ENCODE results near the gene ATRNL1.
"Not testable (repeated sequence)": the region's sequence is repeated elsewhere in the genome, so short reads cannot be mapped to it uniquely, and the experiment has no call there.

The ATRNL1 gene

GRCh38 chr10:115660391-115660790 lies 567.2 kb downstream of the ATRNL1 start:
- Histone ChIP-seq H3K9me3 (no peaks in the 10 kb centered on the region), H3K27me3 (ENCODE audit: low read depth) (no peaks in the 10 kb centered on the region), H3K4me3 (no peak overlapping the region), H3K36me3 (replicated peaks) (no peaks in the 10 kb centered on the region), H3K4me1 (no peaks in the 10 kb centered on the region)
- in situ Hi-C loops (cut with MboI; ENCODE audit: low sequenced_read_pairs), result no loop called here
- DNase-seq (ENCODE audit: low spot score in 2 of 2), result no peak

- Histone ChIP-seq H3K4me3 (no peak overlapping the region), H3K4me1 (no peaks in the 10 kb centered on the region), H3K9me3 (no peaks in the 10 kb centered on the region), H3K27me3 (ENCODE audit: low read depth) (no peaks in the 10 kb centered on the region), H3K36me3 (replicated peaks) (no peaks in the 10 kb centered on the region)
- DNase-seq (ENCODE audit: low spot score in 2 of 2), result no peak
- in situ Hi-C loops (cut with MboI; ENCODE audit: low sequenced_read_pairs), result no loop called here
These were observed 569.3 kb downstream of the ATRNL1 start for GRCh38 chr10:115662422-115662821.

DNA sequence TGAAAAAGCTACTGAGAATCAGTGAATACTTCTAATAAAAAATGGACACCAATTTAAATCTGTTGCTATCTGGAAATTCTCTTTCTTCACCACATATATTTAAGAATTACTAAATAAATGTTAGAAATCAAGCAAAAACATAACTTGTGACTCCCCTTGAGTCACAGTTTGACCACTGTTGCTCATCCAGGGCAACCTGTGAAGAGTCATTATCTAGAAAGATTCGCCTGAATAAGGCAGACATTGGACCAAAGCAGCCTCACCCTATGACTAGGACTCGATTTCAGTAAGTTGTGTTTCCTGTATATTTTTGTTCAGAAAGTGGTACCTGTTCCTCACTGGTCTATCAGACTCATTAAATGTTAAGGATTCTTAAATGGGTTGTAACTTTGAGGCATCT lies 572.4 kb downstream of the ATRNL1 start:
- Histone ChIP-seq H3K4me1 (no peaks in the 10 kb centered on the region), H3K27me3 (ENCODE audit: low read depth) (no peaks in the 10 kb centered on the region), H3K9me3 (no peaks in the 10 kb centered on the region), H3K4me3 (no peak overlapping the region), H3K36me3 (replicated peaks) (no peaks in the 10 kb centered on the region)
- in situ Hi-C loops (cut with MboI; ENCODE audit: low sequenced_read_pairs), result no loop called here
- no peak for DNase-seq (ENCODE audit: low spot score in 2 of 2)

- no peak overlapping the region for H3K4me3 ChIP-seq
- no peaks in the 10 kb centered on the region for H3K36me3 ChIP-seq (replicated peaks)
- in situ Hi-C loops (cut with MboI; ENCODE audit: low sequenced_read_pairs), result no loop called here
- H3K9me3 ChIP-seq, result no peaks in the 10 kb centered on the region
- DNase-seq (ENCODE audit: low spot score in 2 of 2), result no peak
- 0 out of 2 replicates have a peak, but pooled peaks cover 3% of the 10 kb centered on the region for H3K27me3 ChIP-seq (ENCODE audit: low read depth)
- no peaks in the 10 kb centered on the region for H3K4me1 ChIP-seq
These were observed 581.3 kb downstream of the ATRNL1 start for GRCh38 chr10:115674496-115674895.

DNA sequence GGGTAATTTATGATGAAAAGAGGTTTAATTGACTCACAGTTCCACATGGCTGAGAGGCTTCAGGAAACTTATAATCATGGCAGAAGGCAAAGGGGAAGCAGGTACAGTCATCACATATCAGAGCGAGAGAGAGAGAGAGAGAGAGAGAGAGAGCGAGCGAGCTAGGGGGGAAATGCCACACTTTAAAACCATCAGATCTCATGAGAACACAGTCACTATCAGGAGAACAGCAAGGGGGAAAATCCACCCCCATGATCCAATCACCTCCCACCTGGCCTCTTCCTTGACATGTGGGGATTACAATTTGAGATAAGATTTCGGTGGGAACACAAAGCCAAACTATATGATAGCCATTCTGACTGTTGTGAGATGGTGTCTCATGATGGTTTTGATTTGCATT lies 603.6 kb downstream of the ATRNL1 start:
- in situ Hi-C loops (cut with MboI; ENCODE audit: low sequenced_read_pairs), result no loop called here
- Histone ChIP-seq H3K9me3 (no peaks in the 10 kb centered on the region), H3K4me3 (no peak overlapping the region), H3K4me1 (no peaks in the 10 kb centered on the region), H3K36me3 (replicated peaks) (no peaks in the 10 kb centered on the region), H3K27me3 (ENCODE audit: low read depth) (peaks cover 3% of the 10 kb centered on the region; the same call in 1 of the 2 replicates)
- DNase-seq (ENCODE audit: low spot score in 2 of 2), result no peak

GRCh38 chr10:115706026-115706425 lies 612.9 kb downstream of the ATRNL1 start:
- Histone ChIP-seq H3K36me3 (replicated peaks) (no peaks in the 10 kb centered on the region), H3K27me3 (ENCODE audit: low read depth) (no peaks in the 10 kb centered on the region), H3K4me3 (no peak overlapping the region), H3K4me1 (no peaks in the 10 kb centered on the region), H3K9me3 (no peaks in the 10 kb centered on the region)
- in situ Hi-C loops (cut with MboI; ENCODE audit: low sequenced_read_pairs), result no loop called here
- DNase-seq (ENCODE audit: low spot score in 2 of 2), result no peak

DNA sequence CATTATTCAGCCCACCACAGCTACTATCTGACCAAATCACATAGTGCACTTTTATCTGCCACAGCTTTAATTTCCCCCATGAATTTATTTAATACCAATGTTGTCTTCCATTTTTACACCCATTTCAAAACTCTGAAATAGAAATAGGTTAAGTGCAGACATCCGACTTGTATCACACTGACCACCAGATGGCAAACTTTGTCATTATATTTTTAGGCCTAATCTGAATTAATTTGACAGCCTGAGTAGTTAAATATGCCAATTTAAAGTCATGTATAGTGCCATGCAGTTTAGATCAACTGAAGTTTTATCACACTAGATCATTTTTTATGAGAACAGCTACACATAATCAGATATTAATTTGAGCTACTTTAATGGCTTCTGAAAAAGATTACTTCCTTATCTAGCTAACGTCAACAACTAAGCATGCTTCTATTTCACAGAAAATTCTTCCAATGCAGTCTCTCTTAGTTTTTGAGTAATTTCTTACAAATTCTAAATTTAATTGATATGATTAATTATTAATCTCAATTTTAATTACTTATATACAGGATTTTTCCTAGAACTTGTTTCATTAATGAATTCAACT lies 613.4 kb downstream of the ATRNL1 start:
- DNase-seq (ENCODE audit: low spot score in 2 of 2), result peak; percentile 2 to 10
- no peak overlapping the region for H3K4me3 ChIP-seq
- no peaks in the 10 kb centered on the region for H3K4me1 ChIP-seq
- H3K9me3 ChIP-seq, result no peaks in the 10 kb centered on the region
- H3K27me3 ChIP-seq (ENCODE audit: low read depth), result no peaks in the 10 kb centered on the region
- H3K36me3 ChIP-seq (replicated peaks), result no peaks in the 10 kb centered on the region
- in situ Hi-C loops (cut with MboI; ENCODE audit: low sequenced_read_pairs), result no loop called here

DNA sequence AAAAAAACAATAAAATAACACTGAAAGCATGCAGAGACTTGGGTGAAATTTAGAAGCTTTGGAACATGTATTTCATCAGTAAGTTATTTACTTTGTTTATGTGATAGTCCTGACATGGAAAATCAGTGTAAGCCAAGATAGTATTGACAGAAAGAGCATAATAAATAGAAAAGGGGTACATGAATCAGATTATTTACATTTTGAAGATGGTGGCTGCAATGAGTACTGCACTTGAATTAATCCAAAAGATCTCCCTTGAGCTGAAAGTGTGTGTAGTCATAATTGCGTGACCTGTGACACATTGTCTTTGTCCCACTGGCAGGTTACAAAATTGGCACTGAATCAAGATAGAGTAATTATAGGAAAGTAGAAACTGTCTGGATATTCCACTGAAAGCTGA lies 617.0 kb downstream of the ATRNL1 start:
- H3K36me3 ChIP-seq (replicated peaks), result no peaks in the 10 kb centered on the region
- in situ Hi-C loops (cut with MboI; ENCODE audit: low sequenced_read_pairs), result no loop called here
- no peaks in the 10 kb centered on the region for H3K27me3 ChIP-seq (ENCODE audit: low read depth)
- H3K9me3 ChIP-seq, result no peaks in the 10 kb centered on the region
- no peak overlapping the region for H3K4me3 ChIP-seq
- H3K4me1 ChIP-seq, result no peaks in the 10 kb centered on the region
- no peak for DNase-seq (ENCODE audit: low spot score in 2 of 2)

- Histone ChIP-seq H3K36me3 (replicated peaks) (no peaks in the 10 kb centered on the region), H3K4me1 (no peaks in the 10 kb centered on the region)
- in situ Hi-C loops (cut with MboI; ENCODE audit: low sequenced_read_pairs), result no loop called here
These were observed 618.1 kb downstream of the ATRNL1 start for GRCh38 chr10:115711306-115711705.

DNA sequence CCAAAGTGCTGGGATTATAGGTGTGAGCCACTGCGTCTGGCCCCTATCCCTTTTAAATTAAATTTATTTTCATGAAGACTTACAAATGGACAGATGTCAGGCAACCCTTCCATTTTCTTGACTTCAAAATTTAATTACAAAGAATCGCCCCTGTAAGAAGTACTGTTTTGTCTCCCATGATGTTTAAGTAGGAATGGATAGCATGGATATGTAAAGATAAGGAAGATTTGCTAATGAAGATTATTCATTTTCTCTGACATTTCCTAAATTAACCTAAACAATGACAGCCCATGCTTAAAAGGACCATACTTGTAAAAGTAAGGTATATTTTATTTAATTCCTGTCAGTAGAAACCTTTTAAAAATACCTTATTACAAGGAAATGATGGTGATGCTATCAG lies 627.0 kb downstream of the ATRNL1 start:
- Histone ChIP-seq H3K4me3 (no peak overlapping the region), H3K36me3 (replicated peaks) (no peaks in the 10 kb centered on the region), H3K4me1 (no peaks in the 10 kb centered on the region), H3K9me3 (no peaks in the 10 kb centered on the region), H3K27me3 (ENCODE audit: low read depth) (no peaks in the 10 kb centered on the region)
- no peak for DNase-seq (ENCODE audit: low spot score in 2 of 2)
- in situ Hi-C loops (cut with MboI; ENCODE audit: low sequenced_read_pairs), result no loop called here

More at GRCh38 chr10:115711306-115711705, 618.1 kb downstream of the ATRNL1 start:
- Histone ChIP-seq H3K27me3 (ENCODE audit: low read depth) (no peaks in the 10 kb centered on the region), H3K9me3 (no peaks in the 10 kb centered on the region), H3K4me3 (no peak overlapping the region)
- DNase-seq (ENCODE audit: low spot score in 2 of 2), result no peak

GRCh38 chr10:115727129-115727528 lies 634.0 kb downstream of the ATRNL1 start:
- in situ Hi-C loops (cut with MboI; ENCODE audit: low sequenced_read_pairs), result no loop called here
- no peak for DNase-seq (ENCODE audit: low spot score in 2 of 2)
- no peak overlapping the region for H3K4me3 ChIP-seq
- no peaks in the 10 kb centered on the region for H3K9me3 ChIP-seq
- no peaks in the 10 kb centered on the region for H3K27me3 ChIP-seq (ENCODE audit: low read depth)
- H3K36me3 ChIP-seq (replicated peaks), result no peaks in the 10 kb centered on the region
- H3K4me1 ChIP-seq, result no peaks in the 10 kb centered on the region

GRCh38 chr10:115744089-115744488 lies 650.9 kb downstream of the ATRNL1 start:
- H3K27me3 ChIP-seq (ENCODE audit: low read depth), result no peaks in the 10 kb centered on the region; the same call in 1 of the 2 replicates
- H3K9me3 ChIP-seq, result no peaks in the 10 kb centered on the region
- in situ Hi-C loops (cut with MboI; ENCODE audit: low sequenced_read_pairs), result no loop called here
- DNase-seq (ENCODE audit: low spot score in 2 of 2), result no peak
- no peaks in the 10 kb centered on the region for H3K4me1 ChIP-seq
- no peak overlapping the region for H3K4me3 ChIP-seq
- no peaks in the 10 kb centered on the region for H3K36me3 ChIP-seq (replicated peaks)

- in situ Hi-C loops (cut with MboI; ENCODE audit: low sequenced_read_pairs), result no loop called here
- H3K4me3 ChIP-seq, result no peak overlapping the region
- no peaks in the 10 kb centered on the region for H3K36me3 ChIP-seq (replicated peaks)
- H3K4me1 ChIP-seq, result no peaks in the 10 kb centered on the region
- H3K9me3 ChIP-seq, result no peaks in the 10 kb centered on the region
- H3K27me3 ChIP-seq (ENCODE audit: low read depth), result peaks cover 3% of the 10 kb centered on the region; the same call in 1 of the 2 replicates
- DNase-seq (ENCODE audit: low spot score in 2 of 2), result no peak
These were observed 652.8 kb downstream of the ATRNL1 start for GRCh38 chr10:115745943-115746342.

GRCh38 chr10:115747811-115748210 lies 654.6 kb downstream of the ATRNL1 start:
- in situ Hi-C loops (cut with MboI; ENCODE audit: low sequenced_read_pairs), result no loop called here
- Histone ChIP-seq H3K36me3 (replicated peaks) (no peaks in the 10 kb centered on the region), H3K27me3 (ENCODE audit: low read depth) (peaks cover 3% of the 10 kb centered on the region; the same call in 1 of the 2 replicates), H3K9me3 (no peaks in the 10 kb centered on the region), H3K4me3 (no peak overlapping the region), H3K4me1 (no peaks in the 10 kb centered on the region)
- no peak for DNase-seq (ENCODE audit: low spot score in 2 of 2)

DNA sequence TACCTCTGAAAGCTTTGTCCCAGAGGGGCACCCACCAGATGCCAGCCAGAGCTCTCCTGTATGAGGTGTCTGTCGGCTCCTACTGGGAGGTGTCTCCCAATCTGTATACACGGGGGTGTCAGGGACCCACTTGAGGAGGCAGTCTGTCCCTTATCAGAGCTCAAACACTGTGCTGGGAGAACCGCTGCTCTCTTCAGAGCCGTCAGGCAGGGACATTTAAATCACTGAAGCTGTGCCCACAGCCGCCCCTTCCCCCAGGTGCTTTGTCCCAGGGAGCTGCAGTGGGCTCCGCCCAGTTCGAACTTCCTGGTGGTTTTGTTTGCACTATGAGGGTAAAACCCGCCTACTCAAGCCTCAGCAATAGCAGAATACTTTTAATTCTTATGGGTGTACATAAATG lies 665.3 kb downstream of the ATRNL1 start:
- H3K4me3 ChIP-seq; in situ Hi-C loops (cut with MboI; ENCODE audit: low sequenced_read_pairs); H3K36me3 ChIP-seq (replicated peaks); H3K27me3 ChIP-seq (ENCODE audit: low read depth); H3K4me1 ChIP-seq; H3K9me3 ChIP-seq: not testable (repeated sequence)
- DNase-seq (ENCODE audit: low spot score in 2 of 2), result peak in 1 of 2 experiments; percentile 7
